Ectodermal cell (in vitro differentiated cells): ENCODE data around the gene ZMIZ1.

Experiments used
- H3K27ac ChIP-seq: 2 replicates; pipeline ENCODE4 v1.7.0; 2013; ENCODE audit warnings: mild to moderate bottlenecking, low read depth, low read length; ENCODE audit not compliant: insufficient read depth, poor library complexity, severe bottlenecking
- H3K27me3 ChIP-seq: 2 replicates; pipeline ENCODE4 v1.7.0; 2013; ENCODE audit warnings: mild to moderate bottlenecking, low read length; ENCODE audit not compliant: insufficient read depth, control insufficient read depth, poor library complexity, severe bottlenecking
- H3K36me3 ChIP-seq: one replicate; pipeline ENCODE4 v1.7.0; 2013; ENCODE audit warnings: low read length; ENCODE audit not compliant: control insufficient read depth, insufficient read depth
- H3K4me1 ChIP-seq: one replicate; pipeline ENCODE4 v1.7.0; 2013; ENCODE audit warnings: low read length; ENCODE audit not compliant: control insufficient read depth, insufficient read depth
- H3K4me3 ChIP-seq: 2 replicates; pipeline ENCODE4 v1.7.0; 2013; ENCODE audit warnings: low read depth, low read length, control low read depth; ENCODE audit not compliant: insufficient read depth
- H3K9me3 ChIP-seq: 2 replicates; pipeline ENCODE4 v1.7.0; 2013; ENCODE audit warnings: mild to moderate bottlenecking, low read length, moderate library complexity; ENCODE audit not compliant: control insufficient read depth
- WGBS, 2 experiments: methylation state at CpG; one replicate each; pipeline ENCODE4 v1.1.7; 2013; ENCODE audit warnings: missing lambda C conversion rate in 2 of 2; 5-methylcytosine and 5-hydroxymethylcytosine counted together

Gene ZMIZ1

GRCh38 chr10:79221110-79222051 lies 152.6 kb downstream of the ZMIZ1 start:
- H3K27ac ChIP-seq = peak overlapping the region; percentile 31
- H3K27me3 ChIP-seq = no peaks in the 10 kb centered on the region
- no peak overlapping the region for H3K4me3 ChIP-seq
- 80 to 83% methylated on average over 38 of the region's 38 CpGs for WGBS, 2 experiments
- peaks cover 52% of the 10 kb centered on the region for H3K4me1 ChIP-seq
- no peaks in the 10 kb centered on the region for H3K9me3 ChIP-seq
- peaks cover 6% of the 10 kb centered on the region for H3K36me3 ChIP-seq

- 91% methylated on average over 7 of the region's 7 CpGs for WGBS, 2 experiments
- H3K9me3 ChIP-seq = no peaks in the 10 kb centered on the region
- H3K27me3 ChIP-seq = no peaks in the 10 kb centered on the region
- no peak overlapping the region for H3K4me3 ChIP-seq
- peak overlapping the region; percentile 53 for H3K27ac ChIP-seq
- H3K36me3 ChIP-seq = peaks cover 6% of the 10 kb centered on the region
- H3K4me1 ChIP-seq = peaks cover 52% of the 10 kb centered on the region
Observed at GRCh38 chr10:79222186-79222585, 153.4 kb downstream of the ZMIZ1 start.

- Histone ChIP-seq H3K36me3 (no peaks in the 10 kb centered on the region), H3K27me3 (no peaks in the 10 kb centered on the region), H3K4me3 (no peak overlapping the region), H3K27ac (no peak overlapping the region), H3K4me1 (peaks cover 57% of the 10 kb centered on the region), H3K9me3 (no peaks in the 10 kb centered on the region)
- 64 to 67% methylated on average over 20 to 22 of the region's 22 CpGs for WGBS, 2 experiments
Observed at GRCh38 chr10:79223091-79224048, 154.6 kb downstream of the ZMIZ1 start.

GRCh38 chr10:79224263-79224949 lies 155.6 kb downstream of the ZMIZ1 start:
- Histone ChIP-seq H3K4me1 (peaks cover 64% of the 10 kb centered on the region), H3K27ac (no peak overlapping the region), H3K4me3 (no peak overlapping the region), H3K36me3 (no peaks in the 10 kb centered on the region), H3K9me3 (no peaks in the 10 kb centered on the region), H3K27me3 (no peaks in the 10 kb centered on the region)
- WGBS, 2 experiments = 81 to 88% methylated on average over 11 of the region's 11 CpGs

GRCh38 chr10:79224992-79225391 lies 156.2 kb downstream of the ZMIZ1 start:
- WGBS, 2 experiments = 91 to 98% methylated on average over 5 of the region's 5 CpGs
- H3K27ac ChIP-seq = no peak overlapping the region
- no peaks in the 10 kb centered on the region for H3K27me3 ChIP-seq
- peaks cover 66% of the 10 kb centered on the region for H3K4me1 ChIP-seq
- no peaks in the 10 kb centered on the region for H3K36me3 ChIP-seq
- no peaks in the 10 kb centered on the region for H3K9me3 ChIP-seq
- no peak overlapping the region for H3K4me3 ChIP-seq

GRCh38 chr10:79226391-79227245 lies 157.9 kb downstream of the ZMIZ1 start:
- Histone ChIP-seq H3K9me3 (no peaks in the 10 kb centered on the region), H3K4me3 (no peak overlapping the region), H3K27me3 (no peaks in the 10 kb centered on the region), H3K4me1 (peaks cover 54% of the 10 kb centered on the region), H3K27ac (no peak overlapping the region), H3K36me3 (peaks cover 3% of the 10 kb centered on the region)
- 92 to 93% methylated on average over 4 of the region's 4 CpGs for WGBS, 2 experiments

- peaks cover 3% of the 10 kb centered on the region for H3K36me3 ChIP-seq
- 88 to 94% methylated on average over 5 of the region's 5 CpGs for WGBS, 2 experiments
Observed at GRCh38 chr10:79229071-79229541, 160.3 kb downstream of the ZMIZ1 start.

GRCh38 chr10:79229830-79230327 lies 161.1 kb downstream of the ZMIZ1 start:
- WGBS, 2 experiments = 44 to 45% methylated on average over 12 of the region's 12 CpGs
- Histone ChIP-seq H3K27me3 (no peaks in the 10 kb centered on the region), H3K36me3 (peaks cover 3% of the 10 kb centered on the region), H3K9me3 (no peaks in the 10 kb centered on the region), H3K4me3 (no peak overlapping the region), H3K27ac (peak overlapping the region; percentile 52), H3K4me1 (peaks cover 22% of the 10 kb centered on the region)

More at GRCh38 chr10:79229071-79229541, 160.3 kb downstream of the ZMIZ1 start:
- Histone ChIP-seq H3K4me3 (no peak overlapping the region), H3K9me3 (no peaks in the 10 kb centered on the region), H3K27me3 (no peaks in the 10 kb centered on the region), H3K27ac (no peak overlapping the region), H3K4me1 (peaks cover 29% of the 10 kb centered on the region)

GRCh38 chr10:79230328-79230830 lies 161.6 kb downstream of the ZMIZ1 start:
- H3K36me3 ChIP-seq = peaks cover 3% of the 10 kb centered on the region
- H3K4me1 ChIP-seq = peaks cover 22% of the 10 kb centered on the region
- 73 to 75% methylated on average over 16 of the region's 16 CpGs for WGBS, 2 experiments
- H3K4me3 ChIP-seq = no peak overlapping the region
- H3K9me3 ChIP-seq = no peaks in the 10 kb centered on the region
- no peaks in the 10 kb centered on the region for H3K27me3 ChIP-seq
- peak overlapping the region; percentile 52 for H3K27ac ChIP-seq
